CD4-positive, alpha-beta T cell treated with Interleukin-4 for 4 hours (primary cell): Measurements from ENCODE around the gene ATP13A1.
"Not testable (repeated sequence)": the region's sequence is repeated elsewhere in the genome, so short reads cannot be mapped to it uniquely, and the experiment has no call there.

ENCODE experiments used
- DNase-seq: peaks from one replicate; pipeline ENCODE4 v3.0.0-alpha.2; 2020

The ATP13A1 gene

GRCh38 chr19:19663256-19664120, at the start of gene ATP13A1:
Gene ATP13A1 (minus strand): TSS chr19:19663676. CDS start chr19:19663666, 10 bp downstream.
- peak; percentile 98 for DNase-seq

DNA sequence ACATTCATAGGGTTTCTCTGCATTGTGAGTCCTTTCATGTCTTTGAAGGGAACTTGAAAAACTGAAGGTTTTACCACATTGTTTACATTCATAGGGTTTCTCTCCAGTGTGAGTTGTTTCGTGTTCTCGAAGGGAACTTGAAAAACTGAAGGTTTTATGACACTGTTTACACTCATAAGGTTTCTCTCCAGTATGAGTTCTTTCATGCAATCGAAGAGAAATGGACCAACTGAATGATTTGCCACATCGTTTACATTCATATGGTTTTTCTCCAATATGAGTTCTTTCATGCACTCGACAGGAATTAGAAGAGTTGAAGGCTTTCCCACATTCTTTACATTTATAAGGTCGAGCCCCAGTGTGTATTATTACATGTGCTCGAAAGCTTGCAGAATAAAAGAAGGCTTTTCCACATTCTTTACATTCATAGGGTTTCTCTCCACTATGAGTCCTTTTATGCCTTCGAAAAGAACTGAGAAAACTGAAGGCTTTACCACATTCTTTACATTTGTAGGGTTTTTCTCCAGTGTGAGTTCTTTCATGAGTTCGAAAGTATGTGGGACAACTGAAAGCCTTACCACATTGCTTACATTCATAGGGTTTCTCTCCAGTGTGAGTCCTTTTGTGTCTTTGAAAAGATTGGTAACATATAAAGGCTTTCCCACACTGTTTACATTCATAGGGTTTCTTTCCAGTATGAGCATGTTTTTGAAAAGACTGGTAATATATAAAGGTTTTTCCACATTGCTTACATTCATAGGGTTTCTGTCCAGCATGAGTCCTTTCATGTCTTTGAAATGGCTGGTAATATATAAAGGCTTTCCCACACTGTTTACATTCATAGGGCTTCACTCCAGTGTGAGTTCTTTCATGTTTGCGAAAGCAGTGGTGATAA, 48.7 kb upstream of the ATP13A1 start:
- DNase-seq = no peak

- no peak for DNase-seq
Observed at GRCh38 chr19:19711306-19711933, 47.9 kb upstream of the ATP13A1 start.

- no peak for DNase-seq
Observed at GRCh38 chr19:19710506-19710905, 47.0 kb upstream of the ATP13A1 start.

DNA sequence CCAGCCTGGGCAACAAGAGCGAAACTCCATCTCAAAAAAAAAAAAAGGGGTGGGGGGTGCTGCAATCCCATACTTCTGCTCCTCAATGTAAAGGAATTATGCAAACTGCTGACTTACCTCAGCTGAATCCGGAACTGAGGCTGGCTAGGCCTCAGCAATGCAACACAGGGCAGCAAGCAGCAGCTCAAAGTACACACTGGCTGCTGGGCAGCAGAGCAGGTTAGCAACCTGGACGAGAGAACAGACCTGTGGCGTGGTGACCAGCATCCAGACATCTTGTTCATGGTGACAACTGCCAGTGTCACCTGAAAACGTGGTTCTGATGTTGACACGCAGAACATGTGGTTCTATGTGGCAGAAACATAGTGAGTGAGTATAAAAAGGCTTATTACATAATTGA, 41.4 kb upstream of the ATP13A1 start:
- DNase-seq = no peak

- DNase-seq = not testable (repeated sequence)
Observed at GRCh38 chr19:19700493-19700892, 37.0 kb upstream of the ATP13A1 start.

- no peak for DNase-seq
Observed at GRCh38 chr19:19697589-19697988, 34.1 kb upstream of the ATP13A1 start.

DNA sequence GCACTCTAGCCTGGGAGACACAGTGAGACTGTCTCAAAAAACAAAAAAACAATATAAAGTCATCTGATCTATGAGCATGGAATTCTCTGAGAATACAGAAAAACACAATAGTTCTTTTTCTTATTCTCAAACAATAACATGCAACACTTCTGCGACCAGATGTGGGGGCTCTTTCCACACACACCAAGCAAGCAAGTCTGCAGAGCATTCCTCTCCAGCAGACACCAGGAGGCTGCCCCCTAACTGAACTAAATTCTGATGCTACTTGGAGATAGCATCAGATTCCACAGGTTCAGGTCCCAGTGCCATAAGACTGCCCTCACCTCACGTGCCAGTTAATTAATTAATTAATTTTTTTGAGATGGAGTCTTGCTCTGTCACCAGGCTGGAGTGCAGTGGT, 32.9 kb upstream of the ATP13A1 start:
- no peak for DNase-seq

- no peak for DNase-seq
Observed at GRCh38 chr19:19691683-19692082, 28.2 kb upstream of the ATP13A1 start.

GRCh38 chr19:19689023-19689422, 25.5 kb upstream of the ATP13A1 start:
- DNase-seq = not testable (repeated sequence)

- no peak for DNase-seq
Observed at GRCh38 chr19:19687090-19687489, 23.6 kb upstream of the ATP13A1 start.

DNA sequence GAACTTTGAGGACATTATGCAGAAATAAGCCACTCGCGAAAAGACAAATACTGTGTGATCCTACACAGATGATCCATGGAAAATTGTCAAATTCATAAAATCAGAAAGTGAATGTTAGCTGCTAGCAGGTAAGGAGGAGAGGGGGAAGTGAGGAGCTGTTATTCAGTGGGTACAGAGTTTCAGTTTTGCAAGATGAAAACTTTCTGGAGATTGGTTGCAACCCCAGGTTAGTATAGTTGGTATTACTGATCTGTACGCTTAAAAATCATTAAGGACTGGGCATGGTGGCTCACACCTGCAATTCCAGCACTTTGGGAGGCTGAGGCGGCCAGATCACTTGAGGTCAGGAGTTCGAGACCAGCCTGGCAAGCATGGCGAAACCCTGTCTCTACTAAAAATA, 23.1 kb upstream of the ATP13A1 start:
- no peak for DNase-seq

DNA sequence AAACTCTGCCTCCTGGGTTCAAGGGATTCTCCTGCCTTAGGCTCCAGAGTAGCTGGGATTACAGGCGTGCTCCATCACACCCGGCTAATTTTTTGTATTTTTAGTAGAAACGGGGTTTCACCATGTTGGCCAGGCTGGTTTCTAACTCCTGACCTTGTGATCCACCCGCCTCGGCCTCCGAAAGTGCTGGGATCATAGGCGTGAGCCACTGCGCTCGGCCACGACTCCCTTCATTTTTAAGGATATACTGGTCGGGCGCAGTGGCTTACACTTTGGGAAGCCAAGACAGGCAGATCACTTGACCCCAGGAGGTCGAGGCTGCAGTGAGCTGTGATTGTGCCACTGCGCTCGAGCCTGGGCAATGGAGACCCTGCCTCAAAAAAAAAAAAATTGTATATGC, 22.6 kb upstream of the ATP13A1 start:
- not testable (repeated sequence) for DNase-seq

DNA sequence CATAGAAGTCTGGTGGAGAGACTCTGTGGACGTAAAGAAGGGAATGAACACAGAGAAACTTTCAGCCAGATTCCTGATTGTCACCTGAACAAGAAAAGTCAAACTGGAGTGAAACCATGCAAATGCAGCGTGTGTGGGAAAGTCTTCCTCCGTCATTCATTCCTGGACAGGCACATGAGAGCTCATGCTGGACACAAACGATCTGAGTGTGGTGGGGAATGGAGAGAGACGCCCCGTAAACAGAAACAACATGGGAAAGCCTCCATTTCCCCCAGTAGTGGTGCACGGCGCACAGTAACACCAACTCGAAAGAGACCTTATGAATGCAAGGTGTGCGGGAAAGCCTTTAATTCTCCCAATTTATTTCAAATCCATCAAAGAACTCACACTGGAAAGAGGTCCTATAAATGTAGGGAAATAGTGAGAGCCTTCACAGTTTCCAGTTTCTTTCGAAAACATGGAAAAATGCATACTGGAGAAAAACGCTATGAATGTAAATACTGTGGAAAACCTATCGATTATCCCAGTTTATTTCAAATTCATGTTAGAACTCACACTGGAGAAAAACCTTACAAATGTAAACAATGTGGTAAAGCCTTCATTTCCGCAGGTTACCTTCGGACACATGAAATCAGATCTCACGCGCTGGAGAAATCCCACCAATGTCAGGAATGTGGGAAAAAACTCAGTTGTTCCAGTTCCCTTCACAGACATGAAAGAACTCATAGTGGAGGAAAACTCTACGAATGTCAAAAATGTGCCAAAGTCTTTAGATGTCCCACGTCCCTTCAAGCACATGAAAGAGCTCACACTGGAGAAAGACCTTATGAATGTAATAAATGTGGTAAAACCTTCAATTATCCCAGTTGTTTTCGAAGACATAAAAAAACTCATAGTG, 15.9 kb upstream of the ATP13A1 start:
- no peak for DNase-seq

GRCh38 chr19:19677579-19677978, 14.1 kb upstream of the ATP13A1 start:
- no peak for DNase-seq

GRCh38 chr19:19674315-19674714, 10.8 kb upstream of the ATP13A1 start:
- no peak for DNase-seq

GRCh38 chr19:19672816-19673215, 9.3 kb upstream of the ATP13A1 start:
- no peak for DNase-seq

GRCh38 chr19:19670070-19670551, 6.6 kb upstream of the ATP13A1 start:
- DNase-seq = no peak

DNA sequence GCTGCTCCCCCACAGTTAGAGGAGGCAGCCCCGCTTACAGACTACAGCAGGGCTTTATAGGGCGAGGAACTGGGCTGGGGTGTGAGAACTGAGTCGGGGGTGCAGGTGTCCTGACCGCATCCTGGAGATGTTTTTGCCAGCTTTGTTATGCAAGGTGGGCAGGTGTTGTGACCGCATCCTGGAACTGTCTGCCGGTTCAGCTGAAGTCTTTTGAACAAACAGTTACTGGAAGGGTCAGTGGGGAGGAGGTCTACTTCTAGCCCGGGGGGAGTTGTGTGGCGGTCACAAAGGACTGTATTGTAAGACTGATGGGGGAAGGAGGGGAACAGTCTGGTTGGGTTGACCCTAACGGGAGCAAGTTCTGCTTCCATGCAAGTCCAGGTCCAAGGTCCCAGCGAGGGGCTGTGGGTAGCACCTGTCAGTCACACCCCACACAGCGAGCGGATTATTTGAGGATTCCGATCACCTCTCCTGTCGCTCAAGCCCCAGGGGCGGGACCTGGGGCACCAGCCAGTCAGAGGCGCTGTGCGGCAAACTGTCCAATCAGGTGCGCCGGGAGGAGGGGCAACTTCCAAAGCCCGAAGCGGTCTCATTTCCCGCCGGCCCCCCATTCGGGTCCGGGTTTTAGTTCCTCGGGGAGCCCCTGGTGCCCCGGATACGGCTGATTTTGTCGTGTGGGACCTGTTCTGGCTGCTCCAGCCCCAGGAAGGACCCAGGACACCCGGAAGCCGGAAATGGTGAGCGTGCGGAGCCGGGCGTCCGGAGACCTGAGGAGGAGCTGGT, 4.9 kb upstream of the ATP13A1 start, which contains the start of gene ZNF101:
ZNF101 (plus strand) TSS at position 610 of the 783 bp plus-strand sequence; CDS start at position 735, 125 bp downstream.
- DNase-seq = peak; percentile 94

DNA sequence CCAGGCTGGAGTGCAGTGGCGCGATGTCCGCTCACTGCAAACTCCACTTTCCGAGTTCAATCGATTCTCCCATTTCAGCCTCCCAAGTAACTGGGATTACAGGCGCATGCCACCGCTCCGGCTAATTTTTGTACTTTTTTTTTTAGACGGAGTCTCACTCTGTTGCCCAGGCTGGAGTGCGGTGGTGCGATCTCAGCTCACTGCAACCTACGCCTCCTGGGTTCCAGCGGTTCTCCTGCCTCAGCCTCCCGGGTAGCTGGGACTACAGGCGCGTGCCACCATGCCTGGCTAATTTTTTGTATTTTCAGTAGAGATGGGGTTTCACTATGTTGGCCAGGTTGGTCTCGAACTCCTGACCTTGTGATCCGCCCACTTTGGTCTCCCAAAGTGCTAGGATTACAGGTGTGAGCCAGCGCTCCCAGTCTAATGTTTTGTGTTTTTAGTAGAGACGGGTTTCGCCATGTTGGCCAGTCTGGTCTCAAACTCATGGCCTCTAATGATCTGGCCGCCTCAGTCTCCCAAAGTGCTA, 2.0 kb upstream of the ATP13A1 start:
- not testable (repeated sequence) for DNase-seq

- DNase-seq = no peak
Observed at GRCh38 chr19:19662871-19663255, 613 bp downstream of the ATP13A1 start.
